GM21381 (cell line): ENCODE data around the gene RPN2.
"Not testable (repeated sequence)": the region's sequence is repeated elsewhere in the genome, so short reads cannot be mapped to it uniquely, and the experiment has no call there.

Source experiments
- ATAC-seq: cut with Tn5 transposase; IDR thresholded peaks from one replicate; pipeline ENCODE4 v1.9.1; 2021; ENCODE audit warnings: mild to moderate bottlenecking, moderate library complexity; ENCODE audit not compliant: unreplicated experiment

RPN2 gene

DNA sequence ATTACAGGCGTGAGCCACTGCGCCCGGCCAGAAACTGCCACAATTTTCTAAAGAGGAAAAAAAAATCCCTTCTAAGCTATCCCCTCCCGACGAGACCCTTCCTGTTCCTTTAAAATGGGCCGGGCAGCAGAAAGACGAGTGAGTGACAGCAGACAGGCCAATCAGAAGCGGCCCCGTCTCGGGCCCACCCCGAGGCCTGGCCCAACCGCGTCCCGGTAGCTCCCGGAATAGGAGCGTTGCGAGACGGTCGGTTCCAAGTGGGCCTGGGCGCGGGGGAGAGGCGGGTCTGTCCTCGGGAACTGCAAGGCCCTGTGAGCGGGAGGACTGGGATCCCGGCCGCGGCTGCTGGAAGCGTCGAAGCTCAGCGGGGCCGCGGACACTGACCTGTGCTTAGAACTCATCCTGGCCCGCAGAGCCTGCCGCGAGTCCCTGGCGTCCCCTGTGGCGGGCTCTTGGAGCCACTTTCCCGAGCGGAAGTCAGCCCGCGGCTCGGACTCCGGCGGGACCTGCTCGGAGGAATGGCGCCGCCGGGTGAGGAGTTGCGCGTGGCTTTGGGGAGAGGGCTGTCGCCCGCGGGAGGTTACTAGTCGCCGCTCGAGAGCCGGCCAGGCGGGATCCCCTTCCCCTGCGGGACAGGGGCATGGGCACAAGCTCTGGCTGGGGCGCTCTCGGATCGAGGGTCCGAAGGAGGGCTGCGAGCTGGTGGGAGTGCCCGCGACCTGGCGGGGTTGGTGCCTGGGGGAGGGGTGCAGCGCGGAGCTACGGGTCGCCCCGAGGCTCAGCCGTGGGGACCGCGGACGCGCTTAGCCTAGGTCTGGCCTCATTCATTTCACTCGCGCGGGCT, at the start of gene RPN2, which contains the start of gene MROH8:
Gene RPN2, plus strand, starts transcription at position 492 of the 844 bp plus-strand sequence. Its CDS starts 27 bp downstream, at position 519.
Gene MROH8, minus strand, starts transcription at position 710 of the 844 bp plus-strand sequence.
- ATAC-seq, result peak; percentile 87

DNA sequence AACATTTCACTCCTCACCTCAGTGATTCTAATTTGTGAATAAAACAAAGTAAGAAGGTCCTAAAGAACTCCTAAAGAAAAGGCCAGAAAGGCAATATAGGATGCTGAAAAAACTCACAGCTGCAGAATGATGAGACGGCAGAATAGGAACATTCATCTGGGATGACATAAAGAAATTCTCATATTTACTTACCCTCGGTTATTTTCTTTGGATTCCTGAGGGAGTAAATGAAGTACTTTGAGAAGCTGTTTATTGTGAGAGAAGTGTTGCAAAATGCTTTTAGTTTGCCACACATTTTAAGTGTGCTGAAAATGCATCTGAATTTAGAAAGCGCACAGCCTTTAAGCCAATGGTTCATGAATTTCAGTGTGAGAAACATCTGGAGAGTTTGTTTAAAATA, 47.6 kb upstream of the RPN2 start:
- ATAC-seq, result no peak

DNA sequence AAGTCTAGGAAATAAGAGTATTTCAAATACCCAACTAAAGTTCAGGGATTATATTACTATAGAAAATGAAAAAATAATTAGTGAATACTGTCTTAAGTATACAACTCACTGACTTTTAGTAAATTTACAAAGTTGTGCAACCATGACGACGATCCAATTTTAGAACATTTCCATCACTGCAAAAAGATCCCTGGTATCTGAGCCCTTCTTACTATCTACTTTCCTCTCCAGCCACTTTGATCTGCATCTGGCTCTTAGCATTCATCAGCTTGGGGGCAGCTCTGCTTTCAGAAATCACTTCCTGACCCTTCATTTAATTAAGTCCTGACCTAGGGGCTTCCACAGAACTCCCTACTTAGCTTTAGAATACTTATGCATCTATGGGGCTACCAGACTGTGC, 45.2 kb upstream of the RPN2 start:
- no peak for ATAC-seq

DNA sequence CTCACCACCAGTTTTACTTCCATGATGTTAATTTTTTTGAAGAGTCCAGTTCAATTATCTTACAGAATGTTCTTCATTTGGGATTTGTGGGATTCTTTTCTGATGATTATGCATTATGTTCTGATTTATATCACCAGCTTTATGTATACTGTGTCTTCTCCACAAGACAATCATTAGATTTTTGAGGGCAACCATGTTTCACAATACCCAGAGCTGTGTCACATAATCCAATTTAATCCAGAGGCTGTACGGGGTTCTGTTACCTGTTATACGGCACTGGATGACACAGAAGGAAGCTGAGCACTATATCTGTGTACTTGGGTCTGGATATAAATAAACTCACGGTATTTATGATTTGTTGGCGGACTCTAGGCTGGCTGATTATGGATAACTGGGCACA, 41.6 kb upstream of the RPN2 start:
- no peak for ATAC-seq

DNA sequence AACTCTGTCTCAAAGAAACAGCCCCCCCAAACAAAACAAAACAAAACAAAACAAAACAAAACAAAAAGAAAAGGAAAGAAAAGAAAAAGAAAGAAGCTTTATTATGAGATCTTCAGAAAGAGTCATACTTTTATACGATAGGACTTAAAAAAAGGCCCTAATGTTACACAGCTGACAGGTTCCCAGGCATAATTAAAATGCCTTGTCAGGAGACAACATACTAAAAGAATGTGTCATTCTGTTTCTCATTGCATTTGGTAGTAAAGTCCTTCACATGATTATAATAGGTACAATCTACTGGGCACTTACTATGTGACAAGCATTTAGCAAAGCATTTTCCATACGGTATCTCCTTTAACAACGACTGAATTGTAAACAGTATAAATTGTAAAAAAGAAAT, 36.4 kb upstream of the RPN2 start:
- no peak for ATAC-seq

DNA sequence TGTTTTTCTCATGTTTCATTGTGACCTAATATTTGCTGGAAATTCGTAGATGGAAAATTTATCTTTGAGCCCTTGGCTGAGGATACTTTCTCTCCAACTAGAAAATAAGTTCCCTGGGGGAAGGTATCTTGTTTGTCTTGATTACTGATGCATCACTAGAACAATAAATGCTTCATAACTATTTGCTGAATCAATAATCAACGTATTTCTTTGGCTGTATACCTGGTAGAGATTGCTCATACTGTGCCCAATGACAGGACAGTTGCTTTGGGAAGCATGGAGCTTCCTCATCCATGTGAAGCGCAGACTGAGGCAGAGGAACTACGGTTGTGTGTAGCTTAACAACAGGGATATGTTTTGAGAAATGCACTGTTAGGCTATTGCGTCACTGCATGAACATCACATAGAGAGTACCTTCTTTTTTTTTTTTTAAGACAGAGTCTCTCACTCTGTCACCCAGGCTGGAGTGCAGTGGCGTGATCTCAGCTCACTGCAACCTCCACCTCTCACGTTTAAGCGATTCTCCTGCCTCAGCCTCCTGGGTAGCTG, 34.2 kb upstream of the RPN2 start:
- no peak for ATAC-seq

DNA sequence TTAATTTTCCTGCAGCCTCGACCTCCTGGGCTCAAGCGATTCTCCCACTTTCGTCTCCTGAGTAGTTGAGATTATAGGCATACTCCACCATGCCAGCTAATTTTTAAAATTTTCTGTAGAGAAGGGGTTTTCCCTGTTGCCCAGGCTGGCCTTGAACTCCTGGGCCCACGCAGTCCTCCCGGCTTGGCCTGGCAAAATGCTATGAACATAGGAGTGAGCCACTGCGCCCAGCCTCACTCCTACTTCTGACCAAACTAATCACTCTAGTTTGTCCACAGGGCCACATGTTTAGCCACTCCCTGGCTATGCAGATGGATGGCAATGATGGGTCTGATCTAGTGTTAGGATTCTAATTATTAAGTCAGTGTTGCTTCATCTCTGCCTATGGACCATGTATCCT, 31.9 kb upstream of the RPN2 start:
- ATAC-seq, result no peak

DNA sequence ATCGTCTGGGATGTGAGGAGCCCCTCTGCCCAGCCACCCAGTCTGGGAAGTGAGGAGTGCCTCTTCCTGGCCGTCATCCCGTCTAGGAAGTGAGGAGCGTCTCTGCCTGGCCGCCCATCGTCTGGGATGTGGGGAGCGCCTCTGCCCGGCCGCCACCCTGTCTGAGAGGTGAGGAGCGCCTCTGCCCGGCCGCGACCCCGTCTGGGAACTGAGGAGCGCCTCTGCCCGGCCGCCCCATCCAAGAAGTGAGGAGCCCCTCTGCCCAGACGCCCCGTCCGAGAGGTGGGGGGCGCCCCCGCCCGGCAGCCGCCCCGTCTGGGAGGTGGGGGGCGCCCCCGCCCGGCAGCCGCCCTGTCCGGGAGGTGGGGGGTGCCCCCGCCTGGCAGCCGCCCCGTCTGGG, 28.3 kb upstream of the RPN2 start:
- not testable (repeated sequence) for ATAC-seq

DNA sequence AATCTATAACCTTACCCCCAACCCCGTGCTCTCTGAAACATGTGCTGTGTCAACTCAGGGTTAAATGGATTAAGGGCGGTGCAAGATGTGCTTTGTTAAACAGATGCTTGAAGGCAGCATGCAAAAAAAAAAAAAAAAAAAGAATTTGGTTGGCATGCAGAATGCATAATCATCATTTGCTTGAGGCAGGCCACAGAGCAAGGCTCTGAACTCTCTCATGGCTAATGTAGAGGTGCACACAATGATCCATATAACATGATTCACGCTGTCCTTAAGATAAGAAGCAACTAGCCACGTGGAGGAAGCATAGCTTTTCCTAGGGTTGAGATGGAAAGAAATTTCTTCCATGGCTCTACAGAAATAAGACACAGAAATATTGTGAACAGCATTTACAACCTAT, 27.6 kb upstream of the RPN2 start:
- no peak for ATAC-seq

DNA sequence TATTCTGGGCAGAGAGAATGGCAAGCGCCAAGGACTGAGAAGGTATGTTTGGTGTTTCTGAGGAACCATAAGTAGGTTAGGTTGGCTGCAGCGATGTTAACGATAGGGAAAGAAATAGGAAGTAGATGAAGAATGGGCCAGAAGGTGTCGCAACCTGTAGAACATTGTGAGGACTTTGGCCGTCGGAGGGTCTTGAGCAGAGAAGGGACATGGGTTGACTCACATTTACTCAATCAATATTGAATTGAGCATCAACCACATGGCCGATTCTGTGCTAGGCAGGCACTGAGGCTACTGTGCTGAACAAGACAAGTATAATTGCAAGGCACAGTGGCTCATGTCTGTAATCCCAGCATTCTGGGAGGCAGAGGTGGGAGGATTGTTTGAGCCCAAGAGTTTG, 26.8 kb upstream of the RPN2 start:
- ATAC-seq, result no peak

DNA sequence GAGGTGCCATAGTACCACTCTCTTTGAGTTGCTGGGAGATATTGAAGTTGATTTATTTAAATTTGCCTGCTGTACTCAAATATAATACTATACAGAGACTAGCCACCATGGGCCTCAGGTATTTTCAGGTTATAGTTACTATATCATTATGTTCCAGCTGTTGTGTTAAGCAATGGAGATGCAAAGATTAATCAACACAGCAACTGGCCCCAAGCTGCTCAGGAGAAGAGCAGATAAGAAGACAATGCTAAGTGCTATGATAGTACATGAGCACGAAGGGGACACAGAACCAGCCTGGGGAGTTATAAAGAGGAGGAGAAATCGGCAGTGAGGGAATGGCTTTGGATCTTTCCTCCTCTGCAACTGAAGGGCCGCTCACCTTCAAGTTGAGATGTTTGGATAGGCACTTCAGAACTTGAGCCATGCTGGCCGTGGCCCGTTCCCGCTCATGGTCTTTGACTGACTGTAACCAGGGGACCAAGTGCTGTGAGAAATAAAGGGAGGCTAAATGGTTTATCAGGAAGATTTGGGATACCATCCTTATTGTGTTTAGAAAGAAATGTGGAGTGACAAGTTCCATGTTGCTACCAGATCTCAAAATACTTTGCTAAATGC, 24.3 kb upstream of the RPN2 start:
- no peak for ATAC-seq

DNA sequence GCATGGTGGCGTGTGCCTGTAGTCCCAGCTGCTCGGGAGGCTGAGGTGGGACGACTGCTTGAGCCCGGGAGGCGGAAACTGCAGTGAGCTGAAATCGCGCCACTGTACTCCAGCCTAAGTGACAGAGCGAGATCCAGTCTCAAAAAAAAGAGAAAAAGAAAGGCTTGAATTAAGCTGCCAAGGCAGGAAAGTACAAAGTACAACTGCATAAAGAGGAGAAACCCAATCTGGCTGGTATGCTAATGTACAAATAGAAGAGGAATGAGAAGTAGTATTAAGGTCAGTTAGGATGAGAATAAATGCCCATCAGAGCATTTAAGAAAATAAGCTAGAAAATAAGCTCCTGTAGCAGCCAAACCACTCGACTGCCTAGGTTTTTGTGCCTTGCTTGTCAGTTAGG, 23.1 kb upstream of the RPN2 start:
- ATAC-seq, result no peak

DNA sequence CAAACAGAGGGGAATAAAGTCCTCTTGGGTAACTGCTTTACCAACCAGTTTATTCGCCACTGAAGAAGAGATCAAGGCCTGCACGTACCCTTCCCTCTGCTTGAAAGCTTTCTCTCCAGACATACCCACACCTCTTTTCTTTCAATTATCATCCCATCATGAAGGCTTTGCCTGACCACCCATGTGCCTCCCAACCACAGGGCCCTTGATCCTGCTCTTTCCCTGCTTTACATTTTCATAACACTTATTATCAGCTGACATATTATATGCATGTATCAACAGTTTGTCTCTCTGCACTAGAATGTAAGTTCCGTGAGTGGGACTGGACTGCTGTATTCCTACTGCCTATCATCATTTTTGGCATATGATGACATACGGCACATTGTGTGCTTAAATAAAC, 20.9 kb upstream of the RPN2 start:
- ATAC-seq, result no peak

DNA sequence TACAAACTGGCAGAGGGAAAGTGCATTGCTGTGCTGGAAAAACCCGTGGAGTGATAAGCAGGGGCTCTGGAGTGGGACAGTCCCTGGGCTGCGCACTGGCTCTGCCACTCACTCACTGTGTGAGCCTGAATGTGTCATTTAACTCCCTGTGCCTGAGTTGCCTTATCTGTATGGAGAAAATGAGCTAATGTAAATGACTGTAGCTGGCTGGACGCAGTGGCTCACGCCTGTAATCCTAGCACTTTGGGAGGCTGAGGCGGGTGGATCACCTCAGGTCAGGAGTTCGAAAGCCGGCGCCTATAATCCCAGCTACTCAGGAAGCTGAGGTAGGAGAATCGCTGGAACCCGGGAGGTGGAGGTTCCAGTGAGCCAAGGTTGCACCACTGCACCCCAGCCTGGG, 18.4 kb upstream of the RPN2 start:
- ATAC-seq, result no peak

DNA sequence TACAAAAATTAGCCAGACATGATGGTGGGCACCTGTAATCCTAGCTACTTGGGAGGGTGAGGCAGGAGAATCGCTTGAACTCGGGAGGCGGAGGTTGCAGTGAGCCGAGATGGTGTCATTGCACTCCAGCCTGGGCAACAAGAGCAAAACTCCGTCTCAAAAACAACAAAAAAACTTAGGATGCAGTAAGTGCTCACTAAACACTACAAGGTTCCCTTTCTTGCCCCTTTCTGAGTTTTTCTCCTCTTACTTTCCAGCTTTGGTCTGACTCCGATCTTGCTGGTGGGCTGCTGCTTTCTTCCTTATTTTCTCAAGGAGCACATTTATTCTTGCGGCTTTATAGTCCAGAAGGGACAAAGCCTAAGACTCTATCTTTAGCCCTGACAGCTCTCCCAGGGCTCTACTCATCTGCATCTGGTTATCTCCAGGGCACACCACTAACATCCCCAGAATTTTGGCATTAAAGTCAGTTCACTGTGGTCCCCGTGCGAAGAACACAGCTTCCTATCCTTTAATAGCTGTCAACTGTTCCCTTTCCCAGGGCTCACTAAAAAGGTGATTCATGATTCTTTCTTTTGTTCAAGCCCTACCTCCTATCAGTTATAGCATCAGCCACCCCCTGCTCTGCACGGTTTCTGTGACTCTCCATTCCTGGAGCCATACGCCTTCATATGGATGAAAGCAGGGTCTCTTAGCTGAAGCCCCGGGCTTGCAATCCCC, 17.1 kb upstream of the RPN2 start:
- no peak for ATAC-seq

DNA sequence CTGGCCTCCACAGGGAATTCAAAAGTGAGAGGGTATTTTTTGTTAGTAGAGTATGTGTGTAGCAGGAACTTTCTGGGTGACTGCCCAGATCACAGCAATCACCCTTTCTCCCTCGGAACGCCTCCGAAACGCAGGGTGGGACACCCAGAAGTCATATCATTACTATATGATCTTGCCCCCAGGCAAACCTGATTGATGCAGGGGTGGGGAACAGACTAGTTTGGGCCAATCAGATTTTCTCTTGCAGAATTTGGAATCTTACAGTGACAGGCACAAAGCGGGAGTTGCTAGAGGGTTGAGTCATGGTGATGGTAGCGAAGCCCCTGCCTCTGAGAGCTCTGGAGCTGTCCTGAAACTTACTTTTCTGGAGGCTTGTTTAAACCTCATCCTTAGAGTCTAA, 16.5 kb upstream of the RPN2 start:
- ATAC-seq, result no peak

DNA sequence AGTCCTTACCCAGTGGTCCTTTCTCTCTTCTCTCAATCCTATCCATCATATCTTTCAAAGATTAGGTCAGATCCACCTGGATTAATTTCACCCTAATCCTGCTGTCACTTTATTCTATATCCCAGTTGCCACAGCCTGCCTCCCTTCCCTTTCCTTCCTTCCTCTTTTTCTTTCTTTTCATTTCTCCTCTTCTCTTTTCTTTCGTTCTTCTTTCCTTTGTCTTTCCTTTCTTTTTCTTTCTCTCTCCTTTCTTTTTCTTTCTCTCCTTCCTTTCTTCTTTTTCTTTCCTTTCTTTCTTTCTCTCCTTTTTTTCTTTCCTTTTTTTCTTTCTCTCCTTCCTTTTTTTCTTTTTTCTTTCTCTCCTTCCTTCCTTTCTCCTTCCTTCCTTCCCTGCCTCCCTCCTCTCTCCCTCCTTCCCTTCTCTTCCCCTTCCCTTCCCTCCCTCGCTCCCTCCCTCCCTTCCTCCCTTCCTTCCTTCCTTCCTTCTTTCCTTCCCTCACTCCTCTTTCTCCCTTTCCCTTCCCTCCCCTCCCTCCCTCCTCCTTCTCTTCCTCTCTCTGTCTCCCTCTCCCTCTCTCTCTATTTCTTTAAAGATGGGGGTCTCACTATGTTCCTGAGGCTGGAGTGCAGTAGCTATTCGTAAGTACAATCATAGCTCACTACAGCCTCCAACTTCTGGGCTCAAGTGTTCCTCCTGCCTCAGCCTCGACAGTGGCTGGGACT, 15.1 kb upstream of the RPN2 start:
- no peak for ATAC-seq

DNA sequence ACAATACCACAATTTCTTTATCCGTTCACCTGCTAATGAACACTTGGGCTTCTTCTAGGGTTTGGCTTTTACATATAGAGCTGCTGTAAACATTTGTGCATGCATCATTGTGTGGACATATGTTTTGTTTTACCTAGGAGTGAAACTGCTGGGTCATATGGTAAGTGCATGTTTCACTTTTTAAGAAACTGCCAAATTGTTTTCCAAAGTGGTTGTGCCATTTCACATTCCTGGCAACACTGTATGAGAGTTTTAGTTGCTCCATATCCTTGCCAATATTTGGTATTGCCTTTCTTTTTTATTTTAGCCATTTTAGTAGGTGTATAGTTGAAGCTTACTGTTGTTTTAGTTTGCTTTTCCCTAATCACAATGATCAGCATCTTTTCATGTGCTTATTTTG, 14.1 kb upstream of the RPN2 start:
- ATAC-seq, result no peak

DNA sequence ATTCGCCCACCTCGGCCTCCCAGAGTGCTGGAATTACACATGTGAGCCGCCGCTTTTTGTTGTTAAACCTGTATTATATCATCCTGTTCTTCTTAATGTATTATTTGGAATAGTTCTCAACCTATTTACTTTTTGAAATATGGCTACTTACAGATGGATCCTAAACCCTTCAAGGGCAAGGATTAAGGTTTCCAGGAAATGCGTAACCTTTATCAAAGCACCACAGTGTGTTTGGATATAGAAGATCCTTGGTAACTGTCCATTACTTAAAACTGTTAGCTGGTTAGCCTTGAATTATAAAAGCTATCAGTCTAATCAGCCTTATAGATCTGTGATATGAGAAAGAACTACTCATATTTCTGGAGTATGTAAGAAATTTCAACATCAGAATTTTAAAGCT, 12.3 kb upstream of the RPN2 start:
- ATAC-seq, result no peak

DNA sequence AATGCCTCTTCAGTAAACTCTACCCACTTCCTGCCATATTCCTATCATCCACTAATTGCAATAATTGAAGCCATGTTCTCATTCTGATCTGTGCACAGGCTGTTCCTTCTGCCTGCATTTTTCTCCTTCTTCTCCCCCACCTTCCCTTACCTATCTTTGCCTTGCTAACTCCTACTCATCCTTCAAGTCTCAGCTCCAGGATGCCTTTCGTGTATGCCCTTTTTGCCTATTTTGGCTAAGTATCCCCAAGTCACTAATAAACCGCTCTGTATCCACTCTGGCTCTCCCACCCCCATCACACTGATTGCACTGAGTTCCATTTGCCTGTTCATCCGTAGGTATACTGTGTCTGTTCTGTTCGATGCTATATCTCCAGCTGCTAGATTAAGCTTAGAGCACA, 6.3 kb upstream of the RPN2 start:
- no peak for ATAC-seq
